HepG2 (cell line): ENCODE results near the gene GEMIN2. TPM values are rescaled to one million over a fixed set of nuclear protein-coding genes. Genes with fewer than 3 reads are reported as not detected.

Experiments used
- ATF7 ChIP-seq, 2 experiments: fragments of 450-650 bp in 1 of 2; sonication (generic) in 1 of 2; formaldehyde crosslinking in 1 of 2; IDR thresholded peaks; 2 replicates each; pipeline versions ENCODE4 v1.4.0 to v1.6.1; 2016 to 2020; ENCODE audit warnings: antibody characterized with exemption in 1 of 2, mild to moderate bottlenecking in 1 of 2, missing genetic modification reagents in 1 of 2
- BHLHE40 ChIP-seq: IDR thresholded peaks from 2 replicates; pipeline ENCODE4 v1.6.1; 2011; ENCODE audit warnings: low read length, improper control_type of control experiment
- CC2D1A ChIP-seq: sonication (generic); formaldehyde crosslinking; IDR thresholded peaks from 2 replicates; pipeline ENCODE4 v1.8.1; 2023; ENCODE audit warnings: mild to moderate bottlenecking, missing genetic modification reagents
- HNF1B ChIP-seq: sonication (generic); formaldehyde crosslinking; IDR thresholded peaks from 2 replicates; pipeline ENCODE4 v1.5.1; 2020; ENCODE audit warnings: mild to moderate bottlenecking, moderate library complexity, missing genetic modification reagents
- HNRNPH1 ChIP-seq: fragments of 200-400 bp; formaldehyde crosslinking; optimal IDR thresholded peaks from 2 replicates; pipeline ENCODE3; 2017; ENCODE audit warnings: mild to moderate bottlenecking, low read depth, low read length
- IKZF4 ChIP-seq: sonication (generic); formaldehyde crosslinking; IDR thresholded peaks from 2 replicates; pipeline ENCODE4 v1.5.1; 2020; ENCODE audit warnings: borderline replicate concordance, mild to moderate bottlenecking, low read depth, missing genetic modification reagents; ENCODE audit errors: not compliant biosample characterization
- KLF16 ChIP-seq, 2 experiments: sonication (generic) in 1 of 2; formaldehyde crosslinking in 1 of 2; IDR thresholded peaks; 2 replicates each; pipeline versions ENCODE4 v1.6.1 to v1.8.0; 2016 to 2023; ENCODE audit warnings: missing genetic modification reagents in 2 of 2, missing compliant biosample characterization in 1 of 2
- SIN3A ChIP-seq: IDR thresholded peaks from 2 replicates; pipeline ENCODE4 v1.6.1; 2011; ENCODE audit warnings: low read depth, mild to moderate bottlenecking, control low read depth, low read length, borderline replicate concordance
- ZBED4 ChIP-seq: sonication (generic); formaldehyde crosslinking; IDR thresholded peaks from 2 replicates; pipeline ENCODE4 v1.4.0; 2020; ENCODE audit warnings: missing genetic modification reagents, borderline replicate concordance
- ZBTB8A ChIP-seq: sonication (generic); formaldehyde crosslinking; IDR thresholded peaks from 2 replicates; pipeline ENCODE4 v1.4.0; 2020; ENCODE audit warnings: mild to moderate bottlenecking, low read depth, missing genetic modification reagents, borderline replicate concordance
- ZHX2 ChIP-seq, 2 experiments: sonication (generic) in 1 of 2; formaldehyde crosslinking in 1 of 2; IDR thresholded peaks; 2 replicates each; pipeline versions ENCODE4 v1.6.1 to v1.9.0; 2014 to 2022; ENCODE audit warnings: antibody characterized with exemption in 1 of 2, borderline replicate concordance in 1 of 2, inconsistent platforms in 1 of 2, low read depth in 1 of 2, missing genetic modification reagents in 1 of 2
- ZKSCAN1 ChIP-seq: fragments of 150-350 bp; IDR thresholded peaks from 2 replicates; pipeline ENCODE4 v1.6.1; 2014; ENCODE audit warnings: low read length
- ZNF3 ChIP-seq: IDR thresholded peaks from 2 replicates; pipeline ENCODE4 v1.7.0; 2017; ENCODE audit warnings: inconsistent platforms
- ZSCAN29 ChIP-seq: sonication (generic); formaldehyde crosslinking; conservative IDR thresholded peaks from 2 replicates; pipeline ENCODE4 v1.4.0; 2020; ENCODE audit warnings: mild to moderate bottlenecking, missing genetic modification reagents
- polyA plus RNA-seq, 8 experiments: library from polyadenylated mRNA; depleted of rRNA in 3 of 8; stranded (reverse) in 7 of 8; unstranded in 1 of 8; fragments of >200 nt; fragmentation: Illumina TruSeq in 4 of 8; extraction: Trizol in 4 of 8; gene quantifications; 2 replicates each; pipeline versions ENCODE4 v1.2.1 to v1.2.3, GENCODE V29; 2011 to 2016; ENCODE audit warnings: low read depth in 4 of 8, missing spikeins in 1 of 8, mixed read lengths in 1 of 8; ENCODE audit not compliant: insufficient read depth in 1 of 8
- total RNA-seq, 5 experiments: library from RNA; depleted of rRNA; stranded (reverse); fragments of >200 nt; fragmentation: Illumina TruSeq; extraction: Trizol; gene quantifications; 2 replicates each; pipeline ENCODE4 v1.2.3, GENCODE V29; 2016; ENCODE audit warnings: low read depth in 1 of 5

Gene GEMIN2
- total and polyA plus RNA-seq, 2 of the 13 experiments (the other 11 are each of a cell fraction or from before 2014, with no cell fraction given), result 54.8 to 110 TPM

- TF ChIP-seq ATF7 (IDR thresholded peaks at IDR 0.05) (0 out of 2 replicates have a peak, but pooled peaks have one; percentile 2), ATF7 (CRISPR knock-in tag; IDR thresholded peaks at IDR 0.05) (peak; percentile 46; the same call in 1 of the 2 replicates), SIN3A (peak; percentile 95), BHLHE40 (peak; percentile 29), ZKSCAN1 (no peak), HNF1B (CRISPR knock-in tag) (peak; percentile 97; the same call in 1 of the 2 replicates), IKZF4 (peak; percentile 74), KLF16 (CRISPR knock-in tag; IDR thresholded peaks at IDR 0.05) (peak; percentile 9 to 99), ZBTB8A (CRISPR knock-in tag) (peak; percentile 79), CC2D1A (CRISPR knock-in tag) (peak; percentile 91; the same call in 1 of the 2 replicates), ZNF3 (0 out of 2 replicates have a peak, but pooled peaks have one; percentile 45), HNRNPH1 (peak; percentile 93), ZSCAN29 (CRISPR knock-in tag) (peak; percentile 99), ZHX2 (IDR thresholded peaks at IDR 0.05; ENCODE audit: low read depth) (peak; percentile 97), ZHX2 (CRISPR knock-in tag; IDR thresholded peaks at IDR 0.05; ENCODE audit: borderline replicate concordance) (peak; percentile 85), ZBED4 (peak; percentile 67; the same call in 1 of the 2 replicates)
Measured at GRCh38 chr14:39102969-39103957, 10.9 kb upstream of the GEMIN2 start, which contains the start of gene SEC23A (continued).
